NOMO-1 treated with DMSO at 0.1 percent for 48 hours (cell line): ENCODE results near the gene NDUFB4.
"Not testable (repeated sequence)": the region's sequence is repeated elsewhere in the genome, so short reads cannot be mapped to it uniquely, and the experiment has no call there.

Experiments used
- DNase-seq: peaks from one replicate; lab custom pipeline; 2025; ENCODE audit not compliant: unreplicated experiment; lab: John Stamatoyannopoulos, UW

Gene NDUFB4

GRCh38 chr3:120636795-120637401, 40.8 kb downstream of the NDUFB4 start:
- DNase-seq = no peak

- DNase-seq = no peak
These were observed 41.9 kb downstream of the NDUFB4 start for GRCh38 chr3:120637851-120638559.

DNA sequence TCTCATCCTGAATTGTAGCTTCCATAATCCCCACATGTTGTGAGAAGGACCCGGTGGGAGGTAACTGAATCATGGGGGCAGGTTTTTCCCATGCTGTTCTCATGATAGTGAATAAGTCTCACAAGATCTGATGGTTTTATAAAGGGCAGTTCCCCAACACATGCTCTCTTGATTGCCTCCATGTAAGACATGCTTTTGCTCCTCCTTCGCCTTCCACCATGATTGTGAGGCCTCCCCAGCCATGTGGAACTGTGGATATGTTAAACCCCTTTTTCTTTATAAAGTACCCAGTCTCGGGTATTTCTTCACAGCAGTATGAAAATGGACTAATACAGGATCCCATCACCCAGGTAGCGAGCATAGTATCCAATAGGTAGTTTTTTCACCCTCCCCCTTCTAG, 42.7 kb downstream of the NDUFB4 start:
- DNase-seq = not testable (repeated sequence)

GRCh38 chr3:120640231-120640630, 44.1 kb downstream of the NDUFB4 start:
- DNase-seq = no peak

DNA sequence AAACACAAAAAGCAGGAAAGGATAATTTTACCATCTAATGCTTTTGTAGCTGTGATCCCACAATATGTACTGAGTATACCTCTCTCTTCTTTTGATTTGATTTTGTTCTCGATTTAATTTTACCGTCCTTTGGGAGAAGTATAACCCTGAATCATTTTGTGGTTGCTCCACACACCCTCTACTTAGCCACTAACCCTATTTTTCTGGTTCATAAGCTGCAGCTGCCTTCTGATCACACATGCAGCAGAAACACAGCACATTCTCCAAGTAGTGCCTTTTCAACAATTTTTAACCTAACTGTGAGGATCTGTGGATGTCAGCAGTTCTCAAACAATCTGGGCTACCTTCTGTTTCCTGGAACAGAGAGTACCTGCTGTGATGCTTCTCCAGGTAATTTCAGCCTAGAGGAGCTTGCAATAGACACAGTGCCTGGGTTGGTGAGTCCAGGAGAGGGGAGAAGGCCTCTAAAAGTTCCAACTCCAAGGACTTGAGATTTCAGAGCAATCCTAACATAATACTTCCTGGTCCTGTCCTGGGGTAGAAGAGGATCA, 45.6 kb downstream of the NDUFB4 start:
- no peak for DNase-seq

GRCh38 chr3:120642368-120642948, 46.3 kb downstream of the NDUFB4 start:
- peak; percentile 79 for DNase-seq

- DNase-seq = no peak
These were observed 49.1 kb downstream of the NDUFB4 start for GRCh38 chr3:120645083-120645845.

- DNase-seq = no peak
These were observed 50.8 kb downstream of the NDUFB4 start for GRCh38 chr3:120646771-120647432.

DNA sequence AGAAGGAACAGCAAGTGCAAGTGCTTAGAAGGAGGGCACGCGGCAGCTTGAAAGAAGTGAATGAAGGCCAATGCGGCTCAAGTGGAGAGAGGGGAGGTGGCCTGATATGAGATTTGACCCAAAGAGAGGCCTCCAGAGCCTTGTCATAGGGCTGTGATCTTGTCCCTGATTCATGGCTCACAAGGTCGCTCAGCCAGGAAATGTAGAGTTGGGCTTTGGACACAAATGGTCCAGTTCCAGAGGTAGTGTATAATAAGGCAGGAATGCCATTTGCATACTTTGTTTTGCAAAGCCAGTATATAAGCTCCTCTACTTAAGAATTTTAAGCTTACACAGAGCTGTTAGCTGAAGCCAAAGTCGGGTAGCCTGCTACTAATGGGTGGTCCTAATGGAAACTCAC, 52.2 kb downstream of the NDUFB4 start:
- DNase-seq = no peak

GRCh38 chr3:120649830-120650233, 53.7 kb downstream of the NDUFB4 start:
- DNase-seq = peak; percentile 41

GRCh38 chr3:120650311-120650710, 54.2 kb downstream of the NDUFB4 start:
- no peak for DNase-seq
